Stimulated activated CD8-positive, alpha-beta memory T cell treated with anti-CD3 and anti-CD28 coated beads, Interleukin-2, amount 100 ng/mL, for 1 hour (primary cell): ENCODE data around the gene TAS2R41.
"Not testable (repeated sequence)": the region's sequence is repeated elsewhere in the genome, so short reads cannot be mapped to it uniquely, and the experiment has no call there.

Source experiments
- DNase-seq, 2 donors: peaks; one replicate each; pipeline ENCODE4 v3.0.0-alpha.2; 2020; ENCODE audit warnings: low read depth in 2 of 2

TAS2R41 gene

DNA sequence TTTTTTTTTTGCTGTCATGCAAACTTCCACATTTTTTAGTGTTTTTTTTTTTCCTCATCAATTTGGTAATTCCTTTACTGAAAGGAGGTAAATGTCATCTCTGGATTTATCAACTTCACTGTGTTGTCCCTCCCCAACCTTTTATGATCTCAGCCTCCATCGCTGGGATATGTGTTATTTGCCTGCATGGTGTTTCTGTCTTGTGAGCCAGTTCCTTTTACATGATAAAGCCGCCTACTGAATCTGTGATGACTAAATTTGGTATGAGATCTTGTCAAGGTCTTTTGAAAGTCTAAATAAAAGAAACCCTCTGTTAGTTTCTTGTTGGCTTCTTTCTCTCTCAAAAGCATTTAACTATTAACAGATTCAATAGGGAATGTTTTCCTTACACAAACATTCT, 39.3 kb downstream of the TAS2R41 start:
- DNase-seq = no peak

DNA sequence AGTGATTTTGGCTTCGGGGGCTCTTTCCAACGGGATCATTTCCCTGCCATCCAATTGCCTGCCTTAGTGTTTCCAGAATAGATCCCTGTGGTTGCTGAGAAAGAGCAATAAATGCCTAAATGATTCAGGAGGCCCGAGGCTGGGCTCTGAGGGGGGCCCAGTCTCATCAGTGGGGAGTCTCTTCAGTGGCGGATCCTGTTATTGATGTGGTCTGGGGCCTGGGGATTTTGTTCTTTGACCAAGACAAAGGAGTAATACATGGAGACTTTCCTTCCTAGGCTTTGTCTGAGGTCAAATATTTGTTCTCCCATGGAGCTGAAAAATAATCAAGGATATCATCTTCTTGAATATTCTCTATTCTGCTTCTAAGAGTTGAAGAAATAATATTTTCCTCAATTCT, 40.8 kb downstream of the TAS2R41 start:
- DNase-seq = no peak

DNA sequence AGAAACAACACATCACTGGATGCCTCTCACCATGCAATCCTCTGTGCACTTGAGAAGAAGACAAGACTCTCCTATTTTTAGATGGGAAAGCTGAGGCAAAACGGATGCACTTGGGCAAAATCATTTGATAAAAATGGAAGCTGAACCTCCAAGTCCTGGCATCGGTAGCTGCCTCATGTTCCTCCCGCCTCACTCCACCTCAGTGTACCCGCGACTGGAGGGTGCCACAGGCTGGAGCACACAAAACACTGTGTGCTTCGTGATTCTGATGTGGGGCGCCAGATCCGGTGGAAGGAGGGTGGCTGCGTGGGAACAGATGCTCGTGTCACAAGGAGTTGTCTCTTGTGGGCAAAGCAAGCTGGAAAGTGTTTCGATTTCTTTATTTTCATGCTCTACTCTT, 41.3 kb downstream of the TAS2R41 start:
- DNase-seq = no peak

DNA sequence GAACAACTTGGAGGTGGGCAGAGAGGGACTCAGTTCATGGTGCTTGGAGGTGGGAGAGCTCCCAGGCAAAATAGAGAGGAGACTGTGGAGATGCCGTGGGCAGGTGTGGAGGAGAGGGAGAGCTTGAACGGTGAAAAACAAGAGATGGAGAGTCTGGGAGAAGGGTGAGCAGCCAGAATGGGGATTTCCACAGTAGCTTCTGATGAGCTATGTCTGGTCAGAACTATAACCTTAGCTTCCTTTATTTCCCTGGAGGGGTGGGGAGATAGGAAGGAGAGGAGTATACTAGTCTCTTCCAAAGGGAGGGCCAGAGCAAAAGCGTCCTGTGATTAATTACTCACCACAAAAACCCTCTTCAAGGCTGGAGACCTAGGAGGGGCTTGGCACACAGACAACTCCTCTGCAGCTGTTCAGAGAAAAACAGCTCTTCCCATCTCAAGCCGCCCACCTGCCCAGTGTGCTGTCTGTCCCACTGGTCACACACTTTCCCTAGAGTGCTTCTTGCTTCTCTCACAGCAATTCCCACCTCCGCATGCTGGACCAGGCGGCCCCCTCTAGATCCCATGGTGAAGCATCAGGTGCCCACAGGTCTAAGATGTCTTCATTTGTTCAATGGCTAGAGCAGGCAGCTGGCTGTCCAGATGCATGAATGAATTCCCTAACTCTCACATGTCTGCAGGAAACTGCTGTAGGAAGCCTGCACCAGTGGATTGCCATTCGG, 41.9 kb downstream of the TAS2R41 start:
- no peak for DNase-seq

DNA sequence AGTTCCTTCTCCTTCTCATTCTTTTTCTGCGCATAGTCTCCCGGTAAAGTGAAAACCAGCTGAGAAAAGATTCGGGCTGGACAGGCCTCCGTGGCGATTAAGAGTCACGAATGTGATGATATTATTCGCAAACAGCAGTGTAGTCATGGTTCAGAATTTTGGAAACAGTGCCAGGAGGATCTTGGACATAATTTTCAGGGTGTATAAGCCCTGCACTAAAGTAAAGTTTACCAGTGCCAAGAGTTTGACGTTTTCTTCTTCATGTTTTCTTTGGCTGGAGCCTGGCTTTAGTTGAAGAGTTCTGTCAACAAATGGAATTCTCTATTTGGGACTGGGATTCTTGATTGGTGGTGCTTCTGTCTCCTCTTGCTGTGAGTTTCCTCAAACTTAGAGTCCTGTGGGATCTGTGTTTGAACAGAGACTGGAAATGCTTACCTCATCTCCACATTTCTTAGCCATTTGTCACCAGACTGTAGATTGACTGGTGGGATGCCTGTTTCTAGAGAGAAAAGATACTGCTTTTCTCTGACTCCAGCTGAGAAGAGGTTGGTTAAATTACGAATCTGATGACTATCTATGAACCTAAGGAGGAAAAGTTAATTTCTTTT, 44.7 kb downstream of the TAS2R41 start:
- DNase-seq = not testable (repeated sequence)
